GM10248 (cell line): ENCODE results near the gene RCBTB1.

Experiments used
- CTCF ChIA-PET: fragments of 300-600 bp; sonication (Branson Sonifier 250); formaldehyde crosslinking; extraction: SDS; loops from one replicate; lab custom pipeline; 2021; ENCODE audit warnings: antibody characterized with exemption; lab: Yijun Ruan, JAX
- POLR2A ChIA-PET: fragments of 350-650 bp; sonication (Branson Sonifier 250); formaldehyde crosslinking; extraction: SDS; loops from one replicate; lab custom pipeline; 2020; ENCODE audit warnings: antibody characterized with exemption; lab: Yijun Ruan, JAX
- DNase-seq: peaks from one replicate; pipeline ENCODE4 v3.0.0; 2012; ENCODE audit errors: extremely low spot score
- TF ChIP-seq, protein P1 (sequence below): IDR thresholded peaks from 2 replicates; pipeline ENCODE4 v1.5.1; 2012; ENCODE audit warnings: mild to moderate bottlenecking, low read depth; ENCODE audit errors: extremely low read depth, missing control alignments, control extremely low read depth

RCBTB1 gene

DNA sequence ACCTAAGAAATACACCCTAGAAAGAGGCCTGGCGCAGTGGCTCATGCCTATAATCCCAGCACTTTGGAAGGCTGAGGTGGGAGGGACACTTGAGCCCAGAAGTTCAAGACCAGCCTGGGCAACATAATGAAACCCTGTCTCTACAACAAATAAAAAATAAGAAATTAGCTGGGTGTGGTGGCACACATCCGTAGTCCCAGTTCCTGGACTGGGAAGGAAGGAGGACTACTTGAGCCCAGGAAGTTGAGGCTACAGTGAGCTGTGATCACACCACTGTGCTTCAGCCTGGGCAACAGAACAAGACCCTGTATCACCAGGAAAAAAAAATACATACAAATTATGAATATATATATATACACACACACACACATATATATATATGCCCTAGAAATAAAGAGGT is 47.0 kb downstream of the RCBTB1 start:
- POLR2A ChIA-PET = interaction anchor here (0.7 kb wide), 1 partner anchor 83 kb away, joined by 3 read pairs; no protein-coding TSS in a partner anchor
- CTCF ChIA-PET = interaction anchor here (0.9 to 1.2 kb wide), 4 partner anchors 13 to 51 kb away, joined by 3 read pairs; no protein-coding TSS in a partner anchor

DNA sequence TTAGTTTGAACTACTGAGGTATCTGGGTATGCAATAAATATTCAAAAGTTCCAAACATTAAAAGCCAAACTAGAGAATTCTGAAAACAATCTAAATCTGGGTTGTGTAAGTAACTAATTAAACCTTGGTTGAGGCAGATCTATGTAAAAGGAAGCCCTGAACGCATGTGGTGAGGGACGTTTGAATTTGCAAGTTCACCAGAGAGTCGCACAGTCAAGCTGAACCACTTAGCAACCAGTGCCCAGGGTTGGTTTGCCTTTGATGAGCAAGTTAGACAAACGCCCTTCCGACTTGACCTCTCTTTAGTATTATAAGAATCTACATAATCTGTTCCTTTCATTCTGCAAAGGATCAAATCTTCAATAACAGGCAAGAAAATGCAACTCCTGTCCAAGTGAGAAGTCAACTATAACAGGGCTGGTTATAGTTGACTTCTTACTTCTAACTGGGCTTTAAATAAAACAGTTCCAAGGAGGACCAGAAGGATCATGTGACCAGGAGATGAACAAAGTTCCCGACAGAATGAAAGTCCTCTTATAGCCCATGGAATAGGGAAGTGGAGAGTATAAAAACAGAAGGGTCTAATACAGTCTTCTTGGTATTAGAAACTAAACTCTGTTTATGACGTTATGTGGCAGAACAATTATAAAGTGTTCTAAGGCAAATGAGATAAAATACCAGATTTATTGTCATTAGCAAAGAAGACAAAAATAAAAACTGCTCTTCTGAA is 49.0 kb downstream of the RCBTB1 start:
- TF ChIP-seq, protein P1, sequence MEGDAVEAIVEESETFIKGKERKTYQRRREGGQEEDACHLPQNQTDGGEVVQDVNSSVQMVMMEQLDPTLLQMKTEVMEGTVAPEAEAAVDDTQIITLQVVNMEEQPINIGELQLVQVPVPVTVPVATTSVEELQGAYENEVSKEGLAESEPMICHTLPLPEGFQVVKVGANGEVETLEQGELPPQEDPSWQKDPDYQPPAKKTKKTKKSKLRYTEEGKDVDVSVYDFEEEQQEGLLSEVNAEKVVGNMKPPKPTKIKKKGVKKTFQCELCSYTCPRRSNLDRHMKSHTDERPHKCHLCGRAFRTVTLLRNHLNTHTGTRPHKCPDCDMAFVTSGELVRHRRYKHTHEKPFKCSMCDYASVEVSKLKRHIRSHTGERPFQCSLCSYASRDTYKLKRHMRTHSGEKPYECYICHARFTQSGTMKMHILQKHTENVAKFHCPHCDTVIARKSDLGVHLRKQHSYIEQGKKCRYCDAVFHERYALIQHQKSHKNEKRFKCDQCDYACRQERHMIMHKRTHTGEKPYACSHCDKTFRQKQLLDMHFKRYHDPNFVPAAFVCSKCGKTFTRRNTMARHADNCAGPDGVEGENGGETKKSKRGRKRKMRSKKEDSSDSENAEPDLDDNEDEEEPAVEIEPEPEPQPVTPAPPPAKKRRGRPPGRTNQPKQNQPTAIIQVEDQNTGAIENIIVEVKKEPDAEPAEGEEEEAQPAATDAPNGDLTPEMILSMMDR = no peak
- ChIA-PET POLR2A (no interaction called here), CTCF (no interaction called here)
- DNase-seq = no peak

More for the DNA sequence above, 47.0 kb downstream of the RCBTB1 start:
- DNase-seq = no peak
- TF ChIP-seq, protein P1 = no peak

DNA sequence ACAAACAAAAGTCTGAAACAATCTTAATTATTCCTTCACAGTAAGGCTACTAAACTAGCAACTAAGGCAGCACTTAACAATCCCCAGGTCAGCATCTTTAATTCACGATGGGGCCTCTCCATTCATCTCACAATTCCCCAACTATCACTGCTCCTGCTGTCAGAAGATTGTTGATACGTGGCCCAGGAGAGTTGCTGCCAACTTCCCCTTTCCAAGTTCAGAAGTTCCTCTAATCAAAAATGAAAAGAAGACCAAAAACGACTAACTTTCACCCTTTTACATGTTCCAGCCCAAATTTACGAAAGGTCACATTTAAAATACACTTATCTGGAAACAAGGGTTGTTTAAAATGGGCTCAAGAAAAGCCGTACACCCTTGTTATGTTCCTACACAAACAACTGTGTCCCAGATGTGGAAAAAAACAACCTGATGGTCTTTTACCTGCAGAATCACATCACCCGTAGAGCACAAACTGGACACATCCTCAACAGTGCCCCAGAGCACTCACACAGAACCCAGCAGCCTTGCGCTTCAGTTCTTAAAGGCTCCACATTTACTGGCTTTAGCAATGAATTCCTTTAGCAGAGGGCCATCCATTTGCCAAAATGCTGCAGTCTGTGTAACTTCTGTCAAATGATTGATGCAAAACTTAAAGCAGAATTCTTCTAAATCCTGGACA is 51.6 kb downstream of the RCBTB1 start:
- no peak for DNase-seq
- TF ChIP-seq, protein P1 = no peak
- CTCF ChIA-PET = no interaction called here
- POLR2A ChIA-PET = no interaction called here

DNA sequence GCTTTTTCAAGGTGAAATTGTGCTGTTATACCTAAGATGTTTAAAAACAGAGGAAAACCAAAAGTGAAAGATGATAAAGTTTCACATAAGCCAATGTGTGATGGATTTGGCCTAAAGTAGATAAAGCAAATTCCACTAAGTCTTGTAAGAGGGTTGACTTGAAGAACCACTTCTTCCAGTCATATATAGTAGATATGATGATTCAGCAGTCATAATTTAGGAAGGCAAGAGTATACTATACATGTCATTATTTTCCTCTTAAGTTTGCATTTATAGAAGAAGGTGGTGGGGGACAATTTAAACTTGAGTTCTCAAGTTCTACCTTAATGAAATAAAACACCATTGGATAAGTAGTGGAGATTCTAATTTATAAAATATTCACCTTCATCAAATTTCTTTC is 52.3 kb downstream of the RCBTB1 start:
- POLR2A ChIA-PET = no interaction called here
- TF ChIP-seq, protein P1 = no peak
- CTCF ChIA-PET = interaction anchor here (1.4 kb wide), 1 partner anchor 20 kb away, joined by 4 read pairs; no protein-coding TSS in a partner anchor
- DNase-seq = no peak

DNA sequence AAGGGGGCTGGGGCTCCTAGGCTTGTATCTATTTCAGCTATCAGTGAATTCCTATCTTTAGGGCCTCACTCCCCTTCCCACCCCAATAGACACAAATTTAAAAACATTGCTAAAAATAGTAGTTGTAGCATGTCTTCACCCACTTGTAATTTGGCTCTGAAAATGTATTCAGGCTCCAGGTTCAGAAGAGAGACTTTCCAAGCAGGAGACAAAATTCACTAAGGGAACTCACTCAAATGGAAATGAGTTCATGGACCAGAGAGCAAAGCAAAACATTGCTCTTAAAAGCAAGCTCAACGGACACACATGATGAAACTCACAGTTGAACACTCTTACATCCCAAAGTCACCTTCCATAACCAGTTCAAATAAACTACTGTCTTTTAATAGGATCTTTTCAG is 52.8 kb downstream of the RCBTB1 start:
- ChIA-PET CTCF (interaction anchor here (1.4 kb wide), 1 partner anchor 20 kb away, joined by 4 read pairs; no protein-coding TSS in a partner anchor), POLR2A (no interaction called here)

DNA sequence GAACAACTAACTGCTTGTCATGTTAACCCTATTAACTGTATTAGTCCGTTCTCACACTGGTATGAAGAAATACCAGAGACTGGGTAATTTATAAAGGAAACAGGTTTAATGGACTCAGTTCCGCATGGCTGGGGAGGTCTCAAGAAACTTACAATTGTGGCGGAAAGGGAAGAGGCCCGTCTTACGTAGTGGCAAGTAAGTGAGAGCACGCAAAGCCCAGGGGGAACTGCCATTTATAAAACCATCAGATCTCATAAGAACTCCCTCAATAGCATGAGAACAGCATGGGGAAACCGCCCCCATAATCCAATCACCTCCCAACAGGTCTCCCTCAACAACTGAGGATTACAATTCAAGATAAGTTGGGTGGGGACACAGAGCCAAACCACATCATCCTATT is 54.9 kb downstream of the RCBTB1 start:
- no peak for DNase-seq
- POLR2A ChIA-PET = no interaction called here
- CTCF ChIA-PET = interaction anchor here (1.2 to 1.9 kb wide), 2 partner anchors 14 to 39 kb away, joined by 3 to 5 read pairs; no protein-coding TSS in a partner anchor
- TF ChIP-seq, protein P1 = no peak

More for the DNA sequence above, 52.8 kb downstream of the RCBTB1 start:
- no peak for DNase-seq
- TF ChIP-seq, protein P1 = no peak
